CD4-positive, alpha-beta T cell treated with Interleukin-1 beta for 1 hour (primary cell): Measurements from ENCODE around the gene CDK5RAP2.
"Not testable (repeated sequence)": the region's sequence is repeated elsewhere in the genome, so short reads cannot be mapped to it uniquely, and the experiment has no call there.

Experiments
- DNase-seq, 2 donors: peaks; one replicate each; pipeline ENCODE4 v3.0.0-alpha.2; 2020 to 2022

Gene CDK5RAP2

GRCh38 chr9:120580051-120580896 is at the start of gene CDK5RAP2:
CDK5RAP2 (minus strand) TSS chr9:120580167; CDS start chr9:120579978, 189 bp downstream.
- peak; percentile 94 to 95 for DNase-seq

- not testable (repeated sequence) for DNase-seq
Measured at GRCh38 chr9:120628925-120629497, 49.0 kb upstream of the CDK5RAP2 start.

GRCh38 chr9:120628207-120628924 is 48.4 kb upstream of the CDK5RAP2 start:
- no peak for DNase-seq

GRCh38 chr9:120627073-120627472 is 47.1 kb upstream of the CDK5RAP2 start:
- DNase-seq = no peak

GRCh38 chr9:120626512-120626911 is 46.5 kb upstream of the CDK5RAP2 start:
- DNase-seq = no peak

- DNase-seq = no peak
Measured at GRCh38 chr9:120625222-120625621, 45.3 kb upstream of the CDK5RAP2 start.

GRCh38 chr9:120622790-120623189 is 42.8 kb upstream of the CDK5RAP2 start:
- DNase-seq = no peak

- DNase-seq = no peak
Measured at GRCh38 chr9:120621941-120622340, 42.0 kb upstream of the CDK5RAP2 start.

- DNase-seq = peak; percentile 52 to 67
Measured at GRCh38 chr9:120619751-120620655, 40.0 kb upstream of the CDK5RAP2 start.

- no peak for DNase-seq
Measured at GRCh38 chr9:120616966-120617935, 37.3 kb upstream of the CDK5RAP2 start.

- DNase-seq = no peak
Measured at GRCh38 chr9:120612218-120612617, 32.3 kb upstream of the CDK5RAP2 start.

- DNase-seq = no peak
Measured at GRCh38 chr9:120611690-120612068, 31.7 kb upstream of the CDK5RAP2 start.

GRCh38 chr9:120610975-120611689 is 31.2 kb upstream of the CDK5RAP2 start:
- no peak for DNase-seq

- no peak for DNase-seq
Measured at GRCh38 chr9:120609636-120610035, 29.7 kb upstream of the CDK5RAP2 start.

GRCh38 chr9:120608421-120608820 is 28.5 kb upstream of the CDK5RAP2 start:
- no peak for DNase-seq

- no peak for DNase-seq
Measured at GRCh38 chr9:120603591-120603990, 23.6 kb upstream of the CDK5RAP2 start.

GRCh38 chr9:120603010-120603409 is 23.0 kb upstream of the CDK5RAP2 start:
- no peak for DNase-seq

- no peak for DNase-seq
Measured at GRCh38 chr9:120593955-120594277, 13.9 kb upstream of the CDK5RAP2 start.

GRCh38 chr9:120593250-120593954 is 13.4 kb upstream of the CDK5RAP2 start:
- DNase-seq = no peak

- DNase-seq = no peak
Measured at GRCh38 chr9:120592210-120592609, 12.2 kb upstream of the CDK5RAP2 start.
